ENCODE measurements around the gene NFIA.
A peak's percentile ranks its signal among the peaks of the same experiment; 100 is the strongest.

NFIA gene

DNA sequence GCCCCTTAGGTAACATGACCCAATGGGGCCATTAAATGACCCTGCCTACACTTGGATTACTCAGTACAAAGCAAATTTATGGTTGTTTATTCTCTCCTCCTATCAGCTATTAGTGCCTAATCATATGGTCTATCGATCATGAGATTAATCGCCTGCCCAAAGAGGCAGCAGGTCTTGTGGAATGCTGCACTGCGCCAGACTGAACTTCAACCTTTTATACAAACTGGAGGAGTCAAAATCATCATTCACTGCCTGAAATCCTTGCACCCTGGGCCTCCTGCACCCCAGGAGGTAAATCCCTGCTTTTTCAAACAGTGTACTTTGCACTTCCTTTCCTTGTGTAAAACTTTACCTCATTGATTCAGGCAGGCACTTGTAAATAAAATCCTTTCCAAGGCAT lies 69.7 kb downstream of the NFIA start:
- ATAC-seq (ENCODE audit: low read depth) = no peak
- no peak overlapping the region for H3K27ac ChIP-seq (ENCODE audit: poor library complexity, severe bottlenecking)
- no peak for DNase-seq (ENCODE audit: low spot score)
- H3K36me3 ChIP-seq (ENCODE audit: low read depth) = no peaks in the 10 kb centered on the region; the same call in 1 of the 2 replicates
- H3K4me3 ChIP-seq (ENCODE audit: severe bottlenecking) = no peak overlapping the region
- peaks cover 6% of the 10 kb centered on the region for H3K4me1 ChIP-seq (ENCODE audit: insufficient read depth, poor library complexity, severe bottlenecking)
- H3K9me3 ChIP-seq (ENCODE audit: severe bottlenecking) = no peaks in the 10 kb centered on the region
- H3K27me3 ChIP-seq (ENCODE audit: insufficient read depth, poor library complexity, severe bottlenecking) = no peaks in the 10 kb centered on the region
- TF ChIP-seq CTCF (IDR thresholded peaks at IDR 0.05; ENCODE audit: poor library complexity, severe bottlenecking) = no peak

DNA sequence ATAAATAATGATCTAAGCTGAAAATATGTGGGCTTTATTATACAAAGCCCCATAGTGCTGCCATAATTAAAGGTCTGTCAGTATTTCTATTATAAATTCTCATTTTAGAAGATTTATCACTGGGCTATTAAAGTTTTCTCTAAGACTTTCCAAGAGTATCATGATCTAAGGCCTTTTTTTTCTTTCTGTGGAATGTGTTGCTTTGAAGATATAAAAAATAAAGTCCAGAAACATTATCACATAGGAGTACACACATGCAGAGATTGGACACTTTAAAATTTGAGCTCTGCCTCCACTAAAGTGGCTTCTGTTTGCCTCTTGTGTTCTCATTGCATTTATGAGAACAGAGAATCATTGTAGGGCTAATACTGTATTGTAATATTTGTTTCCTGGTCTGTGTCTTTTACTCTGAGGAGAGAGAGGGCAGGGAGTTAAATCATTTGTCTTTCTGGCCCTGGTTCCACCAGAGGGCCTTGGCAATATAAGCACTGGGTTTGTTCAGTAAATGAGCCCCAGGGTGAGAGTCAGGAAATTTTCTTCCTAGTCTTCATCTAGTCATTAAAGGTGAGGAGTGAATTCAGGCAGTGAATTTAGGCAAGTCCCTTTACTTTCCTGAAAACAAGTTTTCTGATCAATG lies 70.2 kb downstream of the NFIA start:
- no peaks in the 10 kb centered on the region for H3K9me3 ChIP-seq (ENCODE audit: severe bottlenecking)
- H3K36me3 ChIP-seq (ENCODE audit: low read depth) = no peaks in the 10 kb centered on the region; the same call in 1 of the 2 replicates
- peaks cover 6% of the 10 kb centered on the region for H3K4me1 ChIP-seq (ENCODE audit: insufficient read depth, poor library complexity, severe bottlenecking)
- H3K4me3 ChIP-seq (ENCODE audit: severe bottlenecking) = no peak overlapping the region
- DNase-seq (ENCODE audit: low spot score) (no peak), ATAC-seq (ENCODE audit: low read depth) (no peak)
- H3K27me3 ChIP-seq (ENCODE audit: insufficient read depth, poor library complexity, severe bottlenecking) = no peaks in the 10 kb centered on the region
- TF ChIP-seq CTCF (IDR thresholded peaks at IDR 0.05; ENCODE audit: poor library complexity, severe bottlenecking) = no peak
- H3K27ac ChIP-seq (ENCODE audit: poor library complexity, severe bottlenecking) = no peak overlapping the region

DNA sequence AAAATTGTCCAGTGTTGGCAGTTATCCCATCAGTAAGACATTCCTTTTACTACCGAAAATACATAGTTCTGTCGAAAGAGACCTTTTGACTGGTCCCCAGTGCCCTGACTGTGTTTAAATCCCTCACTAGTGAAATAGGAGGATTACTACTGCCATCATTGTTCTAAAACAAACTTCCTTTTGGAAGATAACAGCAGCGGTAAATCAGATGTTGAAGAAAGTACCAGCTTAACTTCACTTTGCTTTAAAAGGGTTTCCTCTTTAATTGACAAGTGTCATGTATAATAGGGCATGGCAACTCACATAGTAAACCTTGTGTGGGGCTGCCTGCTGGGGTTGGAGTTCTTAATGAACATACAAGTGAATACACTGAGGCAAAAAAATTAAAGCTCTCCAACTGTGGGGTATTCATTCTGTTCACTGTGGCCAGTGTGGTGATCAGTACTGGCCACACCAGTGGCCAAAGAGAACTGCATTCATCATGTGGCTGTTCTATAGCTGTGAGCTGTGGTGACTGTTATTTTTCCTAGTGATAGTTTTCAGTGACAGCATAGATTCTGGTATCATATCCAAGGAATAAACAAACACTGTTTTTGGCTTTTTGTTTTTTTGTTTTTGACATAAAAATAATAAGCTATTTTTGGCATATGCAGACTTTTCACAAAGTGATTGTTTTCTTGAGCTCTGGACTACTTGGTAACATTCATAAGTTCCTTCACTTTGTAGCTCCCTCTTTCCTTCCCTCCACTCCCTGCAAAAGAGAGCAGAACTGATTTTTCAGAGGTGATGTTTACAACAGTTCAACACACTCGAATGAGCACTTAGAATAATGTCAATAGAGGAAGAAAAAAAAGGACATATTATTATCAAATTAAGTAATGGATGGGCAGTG lies 74.5 kb downstream of the NFIA start:
- Histone ChIP-seq H3K27ac (ENCODE audit: poor library complexity, severe bottlenecking) (no peak overlapping the region), H3K9me3 (ENCODE audit: severe bottlenecking) (no peaks in the 10 kb centered on the region), H3K4me1 (ENCODE audit: insufficient read depth, poor library complexity, severe bottlenecking) (no peaks in the 10 kb centered on the region), H3K36me3 (ENCODE audit: low read depth) (no peaks in the 10 kb centered on the region; the same call in 1 of the 2 replicates), H3K27me3 (ENCODE audit: insufficient read depth, poor library complexity, severe bottlenecking) (no peaks in the 10 kb centered on the region), H3K4me3 (ENCODE audit: severe bottlenecking) (no peak overlapping the region)
- ATAC-seq (ENCODE audit: low read depth) (peak; percentile 40; the same call in 2 of the 3 replicates), DNase-seq (ENCODE audit: low spot score) (no peak)
- no peak for TF ChIP-seq CTCF (IDR thresholded peaks at IDR 0.05; ENCODE audit: poor library complexity, severe bottlenecking)

DNA sequence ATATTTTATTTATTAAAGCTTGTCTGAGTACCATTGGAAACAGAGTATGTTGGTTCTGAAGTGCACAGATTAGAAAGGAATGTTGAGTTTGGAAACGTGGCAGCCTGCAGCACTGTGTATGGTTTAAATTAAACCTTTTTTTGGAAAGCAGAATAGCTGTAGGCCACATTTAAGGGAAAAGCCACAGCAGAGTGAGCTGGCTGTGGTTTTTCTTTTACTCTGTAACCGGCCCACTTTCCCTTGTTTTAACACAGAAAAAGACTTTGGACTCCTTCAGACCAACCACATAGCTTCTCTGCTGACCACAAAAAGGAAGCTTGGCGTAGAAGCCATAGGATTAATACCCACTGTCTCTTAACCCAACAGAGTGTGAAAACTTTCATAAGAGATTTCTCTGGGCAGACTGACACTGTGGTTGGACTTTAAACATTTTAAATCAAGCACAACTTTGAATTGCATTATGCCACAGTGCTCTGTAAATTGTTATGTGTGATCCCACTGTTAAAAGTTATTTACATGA lies 75.2 kb downstream of the NFIA start:
- Histone ChIP-seq H3K27ac (ENCODE audit: poor library complexity, severe bottlenecking) (no peak overlapping the region), H3K4me1 (ENCODE audit: insufficient read depth, poor library complexity, severe bottlenecking) (no peaks in the 10 kb centered on the region), H3K36me3 (ENCODE audit: low read depth) (no peaks in the 10 kb centered on the region; the same call in 1 of the 2 replicates), H3K27me3 (ENCODE audit: insufficient read depth, poor library complexity, severe bottlenecking) (no peaks in the 10 kb centered on the region), H3K4me3 (ENCODE audit: severe bottlenecking) (no peak overlapping the region), H3K9me3 (ENCODE audit: severe bottlenecking) (no peaks in the 10 kb centered on the region)
- DNase-seq (ENCODE audit: low spot score) (no peak), ATAC-seq (ENCODE audit: low read depth) (no peak)
- no peak for TF ChIP-seq CTCF (IDR thresholded peaks at IDR 0.05; ENCODE audit: poor library complexity, severe bottlenecking)

All from RWPE2 (cell line).